ENCODE measurements around the gene FRY.

FRY gene

GRCh38 chr13:32187651-32188050 lies 156.1 kb downstream of the FRY start:
- no peak for DNase-seq

GRCh38 chr13:32191452-32191998 lies 160.0 kb downstream of the FRY start:
- no peak for DNase-seq

- DNase-seq = no peak
Measured at GRCh38 chr13:32195713-32196112, 164.1 kb downstream of the FRY start.

- DNase-seq = no peak
Measured at GRCh38 chr13:32199168-32199567, 167.6 kb downstream of the FRY start.

GRCh38 chr13:32200741-32201140 lies 169.2 kb downstream of the FRY start:
- no peak for DNase-seq

GRCh38 chr13:32201809-32202208 lies 170.2 kb downstream of the FRY start:
- DNase-seq = no peak

GRCh38 chr13:32202268-32202667 lies 170.7 kb downstream of the FRY start:
- no peak for DNase-seq

GRCh38 chr13:32203221-32203620 lies 171.6 kb downstream of the FRY start:
- no peak for DNase-seq

GRCh38 chr13:32203736-32204135 lies 172.2 kb downstream of the FRY start:
- DNase-seq = no peak

- DNase-seq = no peak
Measured at GRCh38 chr13:32205431-32206096, 174.0 kb downstream of the FRY start.

GRCh38 chr13:32206097-32206740 lies 174.6 kb downstream of the FRY start:
- DNase-seq = no peak

GRCh38 chr13:32208860-32209259 lies 177.3 kb downstream of the FRY start:
- no peak for DNase-seq

- no peak for DNase-seq
Measured at GRCh38 chr13:32209652-32210051, 178.1 kb downstream of the FRY start.

GRCh38 chr13:32210101-32210500 lies 178.5 kb downstream of the FRY start:
- DNase-seq = no peak

- DNase-seq = no peak
Measured at GRCh38 chr13:32211813-32212212, 180.2 kb downstream of the FRY start.

- no peak for DNase-seq
Measured at GRCh38 chr13:32212421-32212820, 180.8 kb downstream of the FRY start.

GRCh38 chr13:32213626-32214025 lies 182.1 kb downstream of the FRY start:
- no peak for DNase-seq

- DNase-seq = no peak
Measured at GRCh38 chr13:32214071-32214470, 182.5 kb downstream of the FRY start.

GRCh38 chr13:32216281-32216680 lies 184.7 kb downstream of the FRY start:
- DNase-seq = no peak

GRCh38 chr13:32222046-32222676 lies 190.6 kb downstream of the FRY start:
- DNase-seq = no peak

GRCh38 chr13:32224916-32225315 lies 193.3 kb downstream of the FRY start:
- no peak for DNase-seq

GRCh38 chr13:32225481-32225931 lies 193.9 kb downstream of the FRY start:
- no peak for DNase-seq

- DNase-seq = no peak
Measured at GRCh38 chr13:32228330-32229041, 196.9 kb downstream of the FRY start.

Data from cortex of kidney (tissue), 1 donor.